MM.1S (cell line): ENCODE data around the gene MAN2A2.

ENCODE experiments used
- DNase-seq: peaks from one replicate; pipeline ENCODE4 v3.0.0-alpha.2; 2015
- H2AFZ ChIP-seq: fragments of 300-600 bp; sonication (generic); 2 replicates; pipeline ENCODE4 v1.6.0; 2016; ENCODE audit warnings: antibody characterized with exemption, low read length
- H3F3A ChIP-seq: fragments of 300-600 bp; sonication (generic); 2 replicates; pipeline ENCODE4 v1.6.1; 2016; ENCODE audit warnings: mild to moderate bottlenecking, antibody characterized with exemption, low read length, moderate library complexity, mixed read lengths; ENCODE audit not compliant: insufficient read depth
- H3K27ac ChIP-seq: fragments of 300-600 bp; sonication (generic); 2 replicates; pipeline ENCODE4 v1.5.1; 2016; ENCODE audit warnings: mild to moderate bottlenecking, low read length
- H3K27me3 ChIP-seq: fragments of 300-600 bp; sonication (generic); replicated peaks from 2 replicates; pipeline ENCODE4 v1.6.0; 2016; ENCODE audit warnings: low read length; ENCODE audit not compliant: insufficient read depth
- H3K36me3 ChIP-seq: fragments of 300-600 bp; sonication (generic); replicated peaks from 2 replicates; pipeline ENCODE4 v1.6.1; 2016; ENCODE audit warnings: mild to moderate bottlenecking, low read length, mixed read lengths; ENCODE audit not compliant: insufficient read depth
- H3K4me1 ChIP-seq: fragments of 300-600 bp; sonication (generic); 2 replicates; pipeline ENCODE4 v1.6.1; 2016; ENCODE audit warnings: low read length, mixed read lengths
- H3K4me2 ChIP-seq: fragments of 300-600 bp; sonication (generic); 2 replicates; pipeline ENCODE4 v1.6.0; 2016; ENCODE audit warnings: low read depth, low read length
- H3K4me3 ChIP-seq: fragments of 300-600 bp; sonication (generic); 2 replicates; pipeline ENCODE4 v1.5.1; 2016; ENCODE audit warnings: low read length, mixed read lengths
- H3K79me2 ChIP-seq: fragments of 300-600 bp; sonication (generic); 2 replicates; pipeline ENCODE4 v1.6.1; 2016; ENCODE audit warnings: mixed run types, low read length, mixed read lengths
- H3K9ac ChIP-seq: fragments of 300-600 bp; sonication (generic); 2 replicates; pipeline ENCODE4 v1.6.1; 2016; ENCODE audit warnings: low read length, mixed read lengths
- H3K9me2 ChIP-seq: fragments of 300-600 bp; sonication (generic); replicated peaks from 2 replicates; pipeline ENCODE4 v1.6.1; 2016; ENCODE audit warnings: mild to moderate bottlenecking, low read length, mixed read lengths; ENCODE audit not compliant: insufficient read depth
- H3K9me3 ChIP-seq: fragments of 300-600 bp; sonication (generic); replicated peaks from 2 replicates; pipeline ENCODE4 v1.6.1; 2016; ENCODE audit warnings: mild to moderate bottlenecking, low read length, mixed read lengths; ENCODE audit not compliant: insufficient read depth
- H4K20me1 ChIP-seq: fragments of 300-600 bp; sonication (generic); 2 replicates; pipeline ENCODE4 v1.6.1; 2016; ENCODE audit warnings: mild to moderate bottlenecking, low read length, moderate library complexity, mixed read lengths; ENCODE audit not compliant: insufficient read depth
- EZH2 ChIP-seq: fragments of 300-600 bp; sonication (generic); optimal IDR thresholded peaks from 2 replicates; pipeline ENCODE3; 2017; ENCODE audit warnings: low read depth, mild to moderate bottlenecking, antibody characterized with exemption, low read length, mixed read lengths
- EZH2phosphoT487 ChIP-seq: fragments of 300-600 bp; sonication (generic); IDR thresholded peaks from 2 replicates; pipeline ENCODE4 v1.6.1; 2018; ENCODE audit warnings: antibody characterized with exemption, low read length
- TF ChIP-seq, protein P1 (sequence below): fragments of 300-600 bp; sonication (generic); IDR thresholded peaks from 2 replicates; pipeline ENCODE4 v1.5.1; 2016; ENCODE audit warnings: antibody characterized with exemption, low read length, mixed read lengths

MAN2A2 gene

DNA sequence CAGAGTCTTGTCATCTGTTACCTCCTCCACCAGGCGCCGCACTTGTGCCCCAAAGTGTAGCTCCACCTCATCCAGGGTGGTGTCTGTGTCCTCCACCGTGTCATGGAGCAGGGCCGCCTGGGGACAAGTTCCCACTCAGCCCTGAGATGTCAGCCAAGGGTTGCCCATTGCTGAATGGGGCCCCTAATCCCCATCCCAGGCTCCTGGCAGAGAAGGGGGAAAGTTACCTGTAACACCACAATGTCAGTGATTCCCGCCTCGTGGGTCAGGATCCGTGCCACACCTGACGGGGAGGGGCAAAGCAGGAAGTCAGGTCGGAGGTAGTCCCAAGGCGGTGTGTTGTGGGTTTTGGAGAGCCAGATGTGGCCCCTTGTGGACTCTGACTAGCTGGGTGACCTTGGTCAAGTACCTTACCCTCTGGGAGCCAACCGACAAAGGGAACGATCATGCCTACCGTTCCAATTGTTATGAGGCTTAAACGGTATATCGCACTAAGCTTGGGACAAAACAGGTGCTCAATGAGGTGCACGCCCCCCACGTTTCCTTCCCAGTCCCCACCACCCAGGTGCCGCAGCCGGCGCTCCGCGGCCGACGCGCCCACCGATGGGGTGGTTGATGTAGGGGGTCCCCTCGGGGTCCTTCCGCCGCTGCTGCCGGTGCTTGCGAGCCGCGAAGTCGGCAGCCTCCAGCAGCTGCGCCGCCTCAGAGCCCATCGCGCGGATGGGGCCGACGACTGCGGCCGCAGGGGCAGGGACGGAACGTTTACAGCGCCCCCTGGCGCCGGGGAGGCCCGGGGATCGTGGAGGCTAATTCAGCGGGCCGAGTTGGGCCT lies 28.9 kb downstream of the MAN2A2 start, which contains the start of gene HDDC3:
Gene HDDC3, minus strand, starts transcription at position 722 of the 832 bp plus-strand sequence. Its CDS starts 9 bp downstream, at position 713.
- peak within 1 kb of the TSS; percentile 88 for H3K27ac ChIP-seq
- peaks cover 42% of the 10 kb centered on the region for H3F3A ChIP-seq
- H3K27me3 ChIP-seq: no peaks in the 10 kb centered on the region
- H3K9me2 ChIP-seq: no peaks in the 10 kb centered on the region
- no peaks in the 10 kb centered on the region for H3K36me3 ChIP-seq
- peak within 1 kb of the TSS; percentile 89 for H2AFZ ChIP-seq
- H3K79me2 ChIP-seq: peaks cover 30% of the 10 kb centered on the region
- peak within 1 kb of the TSS; percentile 82 for H3K9ac ChIP-seq
- TF ChIP-seq, protein P1, sequence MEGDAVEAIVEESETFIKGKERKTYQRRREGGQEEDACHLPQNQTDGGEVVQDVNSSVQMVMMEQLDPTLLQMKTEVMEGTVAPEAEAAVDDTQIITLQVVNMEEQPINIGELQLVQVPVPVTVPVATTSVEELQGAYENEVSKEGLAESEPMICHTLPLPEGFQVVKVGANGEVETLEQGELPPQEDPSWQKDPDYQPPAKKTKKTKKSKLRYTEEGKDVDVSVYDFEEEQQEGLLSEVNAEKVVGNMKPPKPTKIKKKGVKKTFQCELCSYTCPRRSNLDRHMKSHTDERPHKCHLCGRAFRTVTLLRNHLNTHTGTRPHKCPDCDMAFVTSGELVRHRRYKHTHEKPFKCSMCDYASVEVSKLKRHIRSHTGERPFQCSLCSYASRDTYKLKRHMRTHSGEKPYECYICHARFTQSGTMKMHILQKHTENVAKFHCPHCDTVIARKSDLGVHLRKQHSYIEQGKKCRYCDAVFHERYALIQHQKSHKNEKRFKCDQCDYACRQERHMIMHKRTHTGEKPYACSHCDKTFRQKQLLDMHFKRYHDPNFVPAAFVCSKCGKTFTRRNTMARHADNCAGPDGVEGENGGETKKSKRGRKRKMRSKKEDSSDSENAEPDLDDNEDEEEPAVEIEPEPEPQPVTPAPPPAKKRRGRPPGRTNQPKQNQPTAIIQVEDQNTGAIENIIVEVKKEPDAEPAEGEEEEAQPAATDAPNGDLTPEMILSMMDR: peak; percentile 87
- no peak for TF ChIP-seq EZH2
- peak within 1 kb of the TSS; percentile 85 for H3K4me2 ChIP-seq
- H3K4me1 ChIP-seq: peaks cover 31% of the 10 kb centered on the region
- no peaks in the 10 kb centered on the region for H3K9me3 ChIP-seq
- DNase-seq: peak; percentile 96
- peak within 1 kb of the TSS; percentile 80 for H3K4me3 ChIP-seq
- no peaks in the 10 kb centered on the region for H4K20me1 ChIP-seq

DNA sequence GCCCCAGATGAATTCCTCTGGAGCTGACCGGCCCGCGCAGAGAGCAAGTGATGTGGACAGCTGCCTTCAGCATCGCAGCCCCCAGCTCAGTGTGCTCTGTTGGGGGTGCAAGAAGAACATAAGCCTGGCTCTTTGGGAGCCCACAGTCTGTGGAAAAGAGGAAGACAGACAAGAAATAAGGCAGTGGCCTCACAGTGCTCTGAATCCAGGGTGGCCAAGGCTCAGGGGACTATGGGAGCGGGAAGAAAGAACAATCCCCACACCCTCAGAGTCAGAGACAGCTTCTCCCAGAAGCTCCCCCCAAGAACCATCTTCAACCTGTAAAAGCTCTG lies 29.5 kb downstream of the MAN2A2 start:
- Histone ChIP-seq H3K4me2 (peak overlapping the region; percentile 85; the same call in 1 of the 2 replicates), H3K9me2 (no peaks in the 10 kb centered on the region), H3K79me2 (peaks cover 32% of the 10 kb centered on the region), H3K27ac (peak overlapping the region; percentile 16; the same call in 1 of the 2 replicates), H4K20me1 (no peaks in the 10 kb centered on the region), H3K4me3 (peak overlapping the region; percentile 80), H3K9ac (peak overlapping the region; percentile 82), H3K27me3 (no peaks in the 10 kb centered on the region), H2AFZ (peak overlapping the region; percentile 89), H3K9me3 (no peaks in the 10 kb centered on the region), H3K4me1 (peaks cover 31% of the 10 kb centered on the region), H3K36me3 (no peaks in the 10 kb centered on the region), H3F3A (peaks cover 42% of the 10 kb centered on the region)
- DNase-seq: no peak
- TF ChIP-seq EZH2phosphoT487 (no peak), EZH2 (no peak)
- TF ChIP-seq, protein P1: no peak

DNA sequence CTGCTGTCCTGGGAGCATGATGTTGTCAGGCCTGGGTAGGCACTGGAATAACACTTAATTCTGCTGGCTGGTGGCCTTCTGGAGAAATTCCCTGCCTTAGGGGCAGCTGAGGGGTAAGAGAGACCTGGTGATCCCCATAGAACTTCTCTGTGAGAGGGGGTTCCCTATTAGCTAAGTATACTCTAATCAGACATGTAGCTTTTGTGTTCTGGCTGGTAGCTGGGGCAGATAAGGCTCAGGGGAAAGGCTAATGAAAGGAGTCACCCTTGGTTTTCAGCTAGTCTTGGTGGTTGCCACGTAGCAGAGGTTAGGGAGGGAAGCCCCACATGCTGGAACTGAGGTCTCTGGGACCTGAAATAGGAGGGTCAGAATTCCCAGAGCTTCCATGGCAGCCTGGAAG lies 30.2 kb downstream of the MAN2A2 start:
- H3K27me3 ChIP-seq: no peaks in the 10 kb centered on the region
- no peak overlapping the region for H3K4me3 ChIP-seq
- no peak for DNase-seq
- H3K36me3 ChIP-seq: no peaks in the 10 kb centered on the region
- peaks cover 42% of the 10 kb centered on the region for H3F3A ChIP-seq
- no peaks in the 10 kb centered on the region for H4K20me1 ChIP-seq
- no peaks in the 10 kb centered on the region for H3K9me2 ChIP-seq
- no peaks in the 10 kb centered on the region for H3K9me3 ChIP-seq
- H3K27ac ChIP-seq: no peak overlapping the region
- H3K9ac ChIP-seq: no peak overlapping the region
- H3K79me2 ChIP-seq: peaks cover 32% of the 10 kb centered on the region
- H3K4me1 ChIP-seq: peaks cover 31% of the 10 kb centered on the region
- H2AFZ ChIP-seq: no peak overlapping the region
- H3K4me2 ChIP-seq: no peak overlapping the region
- no peak for TF ChIP-seq EZH2
- TF ChIP-seq EZH2phosphoT487: no peak
- TF ChIP-seq, protein P1: no peak
